Left lung (tissue), 10 donors: ENCODE data around the gene COL25A1. TPM values are rescaled to one million over a fixed set of nuclear protein-coding genes. Genes with fewer than 3 reads are reported as not detected.

Experiments
- ATAC-seq: fragments of 200-7000 bp; cut with Tn5 transposase; one replicate; pipeline ENCODE4 v1.9.1; 2020; ENCODE audit warnings: moderate library complexity
- DNase-seq, 4 donors: peaks; one replicate each; pipeline ENCODE4 v3.0.0-alpha.2; 2013 to 2020
- H3K27ac ChIP-seq, 2 donors: fragments of 200-600 bp; sonication (generic) in 1 of 2; one replicate each; pipeline versions ENCODE4 v1.5.0 to v1.8.0; 2020 to 2021
- H3K27me3 ChIP-seq, 2 donors: fragments of 200-600 bp; sonication (generic) in 1 of 2; one replicate each; pipeline versions ENCODE4 v1.5.0 to v1.8.0; 2020 to 2021
- H3K36me3 ChIP-seq, 2 donors: fragments of 200-600 bp; sonication (generic) in 1 of 2; one replicate each; pipeline versions ENCODE4 v1.5.0 to v1.8.0; 2020 to 2021
- H3K4me1 ChIP-seq, 2 donors: fragments of 200-600 bp; one replicate each; pipeline ENCODE4 v1.8.0; 2021
- H3K4me3 ChIP-seq, 2 donors: fragments of 200-600 bp; sonication (generic) in 1 of 2; one replicate each; pipeline versions ENCODE4 v1.5.0 to v1.8.0; 2020 to 2021; ENCODE audit warnings: mild to moderate bottlenecking in 1 of 2
- H3K9me3 ChIP-seq, 2 donors: fragments of 200-600 bp; sonication (generic) in 1 of 2; one replicate each; pipeline versions ENCODE4 v1.5.0 to v1.8.0; 2020 to 2021
- intact Hi-C, 2 donors: fragments of 100-400 bp; cut with DNase I; formaldehyde crosslinking; loops; one replicate each; pipeline versions ENCODE4 v1.11.2 to v1.14.2; 2022
- polyA plus RNA-seq, 6 donors: library from polyadenylated mRNA; unstranded; fragments of 120-200 nt; gene quantifications; one replicate each; pipeline ENCODE4 v1.2.1, GENCODE V29; 2013; ENCODE audit not compliant: insufficient read length in 6 of 6
- total RNA-seq, 2 donors: library from RNA; stranded (reverse); fragmentation: NEBNext Ultra II Directional; extraction: Animal tissue kit (Norgen Biotek cat#: 25700); gene quantifications; one replicate each; pipeline ENCODE4 v1.2.1, GENCODE V29; 2021
- TF ChIP-seq, protein P1 (sequence below), 2 donors: fragments of 200-600 bp; sonication (generic) in 1 of 2; IDR thresholded peaks; one replicate each; pipeline versions ENCODE4 v1.5.0 to v1.8.0; 2021; ENCODE audit warnings: antibody characterized with exemption in 2 of 2
- donor health status: DM: no; HTN: yes; CAD: no.
- donor health status: DM: no; HTN: no; CAD: no.

COL25A1 gene
- total and polyA plus RNA-seq, 8 donors: 0.13 to 1.8 (median 1.4) TPM

DNA sequence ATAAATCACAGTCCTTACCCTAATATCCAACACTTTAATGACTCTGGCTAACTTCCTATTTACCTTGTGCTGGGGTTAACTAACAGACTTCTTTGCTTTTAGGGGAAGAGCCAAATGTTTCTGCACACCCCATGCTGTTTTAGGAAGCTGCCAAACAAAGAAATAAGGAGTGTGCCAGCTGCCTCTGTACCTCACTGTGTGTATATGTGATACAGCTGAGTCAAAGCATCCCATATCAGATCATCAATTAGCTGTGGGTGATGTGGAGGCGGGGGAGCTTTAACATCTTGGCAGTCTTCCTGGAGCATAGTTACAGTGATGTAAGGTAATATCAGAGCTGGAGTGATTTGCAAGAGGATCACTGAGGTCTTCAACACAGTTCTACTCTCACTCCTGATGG, 95.4 kb downstream of the COL25A1 start:
- DNase-seq: no peak
- Histone ChIP-seq H3K27ac (no peak overlapping the region), H3K4me1 (no peaks in the 10 kb centered on the region), H3K4me3 (no peak overlapping the region), H3K9me3 (no peaks in the 10 kb centered on the region), H3K36me3 (no peaks in the 10 kb centered on the region), H3K27me3 (no peaks in the 10 kb centered on the region)
- intact Hi-C loops: no loop called here
- TF ChIP-seq, protein P1, sequence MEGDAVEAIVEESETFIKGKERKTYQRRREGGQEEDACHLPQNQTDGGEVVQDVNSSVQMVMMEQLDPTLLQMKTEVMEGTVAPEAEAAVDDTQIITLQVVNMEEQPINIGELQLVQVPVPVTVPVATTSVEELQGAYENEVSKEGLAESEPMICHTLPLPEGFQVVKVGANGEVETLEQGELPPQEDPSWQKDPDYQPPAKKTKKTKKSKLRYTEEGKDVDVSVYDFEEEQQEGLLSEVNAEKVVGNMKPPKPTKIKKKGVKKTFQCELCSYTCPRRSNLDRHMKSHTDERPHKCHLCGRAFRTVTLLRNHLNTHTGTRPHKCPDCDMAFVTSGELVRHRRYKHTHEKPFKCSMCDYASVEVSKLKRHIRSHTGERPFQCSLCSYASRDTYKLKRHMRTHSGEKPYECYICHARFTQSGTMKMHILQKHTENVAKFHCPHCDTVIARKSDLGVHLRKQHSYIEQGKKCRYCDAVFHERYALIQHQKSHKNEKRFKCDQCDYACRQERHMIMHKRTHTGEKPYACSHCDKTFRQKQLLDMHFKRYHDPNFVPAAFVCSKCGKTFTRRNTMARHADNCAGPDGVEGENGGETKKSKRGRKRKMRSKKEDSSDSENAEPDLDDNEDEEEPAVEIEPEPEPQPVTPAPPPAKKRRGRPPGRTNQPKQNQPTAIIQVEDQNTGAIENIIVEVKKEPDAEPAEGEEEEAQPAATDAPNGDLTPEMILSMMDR (IDR thresholded peaks at IDR 0.05): no peak
- no peak for ATAC-seq

DNA sequence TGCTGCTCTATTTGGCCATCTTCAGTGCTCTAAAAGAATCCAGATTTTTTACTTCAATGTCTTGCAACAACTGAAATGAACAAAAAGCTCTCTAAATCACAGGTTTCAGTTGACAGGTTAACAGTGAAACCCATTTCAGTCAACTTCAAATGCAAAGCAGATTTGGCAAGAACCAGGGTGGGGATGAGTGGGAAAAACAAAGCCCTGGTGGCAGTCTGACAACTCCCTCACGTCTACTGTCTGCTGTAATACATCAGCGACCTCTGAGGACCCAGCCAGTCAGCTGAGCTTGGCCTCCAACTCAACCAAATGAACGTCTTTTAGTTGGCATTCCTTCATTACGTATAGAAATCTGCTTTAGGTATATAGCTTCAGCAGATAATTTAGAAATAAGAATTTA, 95.8 kb downstream of the COL25A1 start:
- Histone ChIP-seq H3K4me3 (no peak overlapping the region), H3K36me3 (no peaks in the 10 kb centered on the region), H3K27ac (no peak overlapping the region), H3K4me1 (no peaks in the 10 kb centered on the region), H3K9me3 (no peaks in the 10 kb centered on the region), H3K27me3 (no peaks in the 10 kb centered on the region)
- intact Hi-C loops: no loop called here
- no peak for DNase-seq
- TF ChIP-seq, protein P1 (IDR thresholded peaks at IDR 0.05): no peak
- ATAC-seq: no peak

DNA sequence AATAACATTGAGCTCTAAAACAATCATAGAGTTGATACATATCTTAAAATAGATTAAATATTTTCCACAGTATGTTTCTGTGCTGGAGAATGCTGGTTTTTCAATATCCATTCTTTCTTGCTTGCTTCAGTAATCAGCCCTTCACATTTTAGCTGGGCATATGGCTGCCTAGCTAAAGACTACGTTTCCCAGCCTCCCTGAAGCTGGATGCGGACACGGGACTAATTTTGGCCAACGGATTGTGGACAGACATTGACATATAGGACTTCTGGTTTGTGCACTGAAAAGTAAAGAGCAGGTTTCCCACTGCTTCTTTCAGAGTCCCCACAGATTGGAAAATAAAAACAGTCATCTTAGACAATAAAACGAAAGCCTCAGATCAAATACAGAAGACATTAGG, 97.3 kb downstream of the COL25A1 start:
- H3K4me3 ChIP-seq: no peak overlapping the region
- H3K27me3 ChIP-seq: no peaks in the 10 kb centered on the region
- TF ChIP-seq, protein P1 (IDR thresholded peaks at IDR 0.05): no peak
- no peaks in the 10 kb centered on the region for H3K36me3 ChIP-seq
- no peak for ATAC-seq
- no peaks in the 10 kb centered on the region for H3K9me3 ChIP-seq
- intact Hi-C loops: no loop called here
- no peak overlapping the region for H3K27ac ChIP-seq
- H3K4me1 ChIP-seq: no peaks in the 10 kb centered on the region
- no peak for DNase-seq

DNA sequence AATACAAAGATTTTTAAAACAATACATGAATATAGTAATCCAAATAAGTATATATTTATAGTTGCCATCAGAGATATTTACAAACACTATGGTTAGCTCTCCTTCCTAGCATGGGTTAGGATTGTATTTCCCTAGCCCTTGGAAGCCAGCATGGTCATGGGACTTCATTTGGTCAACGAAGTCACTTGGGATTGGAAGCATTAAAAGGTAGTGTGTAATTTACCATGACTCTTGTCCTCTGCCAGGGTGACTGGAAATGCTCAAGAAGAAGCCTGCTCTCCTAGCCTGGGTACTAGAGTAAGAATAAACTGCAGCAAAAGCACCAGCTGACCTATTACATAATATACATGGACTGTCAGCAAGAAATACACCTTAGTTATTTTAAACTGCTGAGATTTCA, 102.9 kb downstream of the COL25A1 start:
- no peaks in the 10 kb centered on the region for H3K36me3 ChIP-seq
- no peak for DNase-seq
- H3K9me3 ChIP-seq: no peaks in the 10 kb centered on the region
- ATAC-seq: no peak
- H3K27me3 ChIP-seq: no peaks in the 10 kb centered on the region
- no peak overlapping the region for H3K4me3 ChIP-seq
- H3K4me1 ChIP-seq: no peaks in the 10 kb centered on the region
- intact Hi-C loops: no loop called here
- TF ChIP-seq, protein P1 (IDR thresholded peaks at IDR 0.05): no peak
- H3K27ac ChIP-seq: no peak overlapping the region

DNA sequence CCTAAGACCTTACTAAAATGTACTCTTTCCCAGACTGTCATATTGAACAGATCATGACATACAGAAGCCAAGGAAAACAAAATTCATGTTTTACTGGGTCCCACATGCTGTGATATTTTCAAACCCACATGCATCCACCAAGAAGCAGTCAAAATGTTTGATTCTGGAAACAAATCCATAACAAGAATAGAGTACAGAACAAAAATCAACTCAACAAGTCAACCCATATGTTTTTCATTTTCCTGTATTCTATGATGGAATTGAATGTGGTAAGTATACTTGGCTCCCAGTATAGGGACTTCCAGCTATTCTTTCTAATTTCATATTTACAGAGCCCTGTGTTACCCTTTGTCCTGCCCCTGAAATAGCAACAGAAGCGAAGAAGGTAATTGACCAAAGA, 106.8 kb downstream of the COL25A1 start:
- H3K4me1 ChIP-seq: no peaks in the 10 kb centered on the region
- no peaks in the 10 kb centered on the region for H3K36me3 ChIP-seq
- intact Hi-C loops: no loop called here
- TF ChIP-seq, protein P1 (IDR thresholded peaks at IDR 0.05): no peak
- no peaks in the 10 kb centered on the region for H3K27me3 ChIP-seq
- ATAC-seq (no peak), DNase-seq (no peak)
- no peak overlapping the region for H3K27ac ChIP-seq
- no peaks in the 10 kb centered on the region for H3K9me3 ChIP-seq
- H3K4me3 ChIP-seq: no peak overlapping the region
